HG02588 (cell line): Measurements from ENCODE around the gene KRTAP12-4.
"Not testable (repeated sequence)": the region's sequence is repeated elsewhere in the genome, so short reads cannot be mapped to it uniquely, and the experiment has no call there.

Experiments
- ATAC-seq: cut with Tn5 transposase; IDR thresholded peaks from one replicate; pipeline ENCODE4 v1.9.1; 2021; ENCODE audit warnings: mild to moderate bottlenecking, moderate library complexity; ENCODE audit not compliant: unreplicated experiment

The KRTAP12-4 gene

GRCh38 chr21:44637018-44637850, 17.2 kb downstream of the KRTAP12-4 start, which contains the start of gene KRTAP10-10:
KRTAP10-10 (plus strand) TSS chr21:44637356; CDS start chr21:44637418, 62 bp downstream.
- ATAC-seq, result no peak

GRCh38 chr21:44636209-44637017, 18.0 kb downstream of the KRTAP12-4 start:
- ATAC-seq, result no peak

GRCh38 chr21:44632067-44632466, 22.4 kb downstream of the KRTAP12-4 start:
- no peak for ATAC-seq

- ATAC-seq, result no peak
These were observed 24.0 kb downstream of the KRTAP12-4 start for GRCh38 chr21:44630440-44630839.

- ATAC-seq, result no peak
These were observed 25.6 kb downstream of the KRTAP12-4 start for GRCh38 chr21:44628707-44629391.

- not testable (repeated sequence) for ATAC-seq
These were observed 26.6 kb downstream of the KRTAP12-4 start for GRCh38 chr21:44627831-44628233.

- not testable (repeated sequence) for ATAC-seq
These were observed 27.2 kb downstream of the KRTAP12-4 start for GRCh38 chr21:44627181-44627822.

GRCh38 chr21:44626673-44627143, 27.8 kb downstream of the KRTAP12-4 start, which contains the start of gene KRTAP10-9:
KRTAP10-9 (plus strand) TSS chr21:44627093; CDS start chr21:44627172, 79 bp downstream.
- ATAC-seq, result no peak

GRCh38 chr21:44626262-44626661, 28.2 kb downstream of the KRTAP12-4 start:
- ATAC-seq, result no peak

- no peak for ATAC-seq
These were observed 28.7 kb downstream of the KRTAP12-4 start for GRCh38 chr21:44625756-44626155.

GRCh38 chr21:44623575-44623974, 30.9 kb downstream of the KRTAP12-4 start:
- no peak for ATAC-seq

GRCh38 chr21:44619886-44620285, 34.6 kb downstream of the KRTAP12-4 start:
- no peak for ATAC-seq

GRCh38 chr21:44618909-44619308, 35.5 kb downstream of the KRTAP12-4 start:
- ATAC-seq, result no peak

GRCh38 chr21:44618504-44618903, 36.0 kb downstream of the KRTAP12-4 start:
- ATAC-seq, result no peak

GRCh38 chr21:44617071-44617501, 37.4 kb downstream of the KRTAP12-4 start:
- no peak for ATAC-seq

- ATAC-seq, result no peak
These were observed 37.9 kb downstream of the KRTAP12-4 start for GRCh38 chr21:44616591-44616926.

- ATAC-seq, result no peak
These were observed 38.4 kb downstream of the KRTAP12-4 start for GRCh38 chr21:44615911-44616590.

GRCh38 chr21:44615466-44615865, 39.0 kb downstream of the KRTAP12-4 start:
- ATAC-seq, result no peak

GRCh38 chr21:44614961-44615391, 39.5 kb downstream of the KRTAP12-4 start:
- ATAC-seq, result no peak

GRCh38 chr21:44614161-44614631, 40.3 kb downstream of the KRTAP12-4 start:
- no peak for ATAC-seq
